ENCODE measurements around the gene HSPB3.
"Not testable (repeated sequence)": the region's sequence is repeated elsewhere in the genome, so short reads cannot be mapped to it uniquely, and the experiment has no call there.

The HSPB3 gene

DNA sequence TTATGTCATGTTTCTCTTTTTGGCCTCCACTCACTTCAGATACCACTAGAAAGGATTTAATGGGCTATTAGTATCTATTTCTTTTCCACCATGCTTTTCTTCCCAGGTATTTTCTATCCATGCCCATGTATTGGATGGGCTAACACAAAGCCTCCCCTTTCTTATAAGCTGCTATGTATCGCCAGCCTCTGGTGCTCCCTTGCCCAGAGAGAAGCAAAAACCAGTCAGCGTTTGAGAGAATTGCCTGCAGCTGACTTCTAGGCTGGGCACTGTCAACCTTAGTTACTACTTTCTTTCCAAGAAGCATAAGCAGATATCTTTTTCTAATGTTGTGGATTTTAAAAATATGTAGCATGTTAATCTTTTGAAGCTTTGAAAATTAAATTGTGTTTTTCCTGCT lies 30.2 kb upstream of the HSPB3 start:
- DNase-seq (ENCODE audit: low spot score): no peak
- no peak overlapping the region for H2BK15ac ChIP-seq (ENCODE audit: low read length)
- no peak overlapping the region for H3K14ac ChIP-seq (ENCODE audit: low read length)
- no peak overlapping the region for H2BK12ac ChIP-seq (ENCODE audit: low read length)
- WGBS, 2 donors (ENCODE audit: extremely low coverage in 2 of 2, insufficient read length in 2 of 2, insufficient replicate concordance in 1 of 2): no CpG with 5 or more reads among the region's 2 CpGs
- no peaks in the 10 kb centered on the region for H3K4me1 ChIP-seq (ENCODE audit: control insufficient read depth in 2 of 2, insufficient read depth in 1 of 2, low read depth in 1 of 2, low read length in 2 of 2)
- no peak overlapping the region for H2BK120ac ChIP-seq (ENCODE audit: low read depth, low read length)
- no peak overlapping the region for H3K27ac ChIP-seq (replicated peaks; ENCODE audit: low read length)
- no peak overlapping the region for H3K4ac ChIP-seq (ENCODE audit: low read length)
- H2AK5ac ChIP-seq (ENCODE audit: low read depth, low read length): no peak overlapping the region
- H2BK5ac ChIP-seq (ENCODE audit: low read length): no peak overlapping the region
- no peak overlapping the region for H4K91ac ChIP-seq (ENCODE audit: low read depth, low read length, poor library complexity)
- no peak overlapping the region for H3K18ac ChIP-seq (ENCODE audit: low read length)
- no peak overlapping the region for H3K4me2 ChIP-seq (ENCODE audit: insufficient read depth, low read length, poor library complexity, severe bottlenecking)
- H3K27me3 ChIP-seq (ENCODE audit: control insufficient read depth in 3 of 3, insufficient read depth in 3 of 3, low read depth in 1 of 3, low read length in 3 of 3): no peaks in the 10 kb centered on the region
- no peak overlapping the region for H2AFZ ChIP-seq (ENCODE audit: low read length)
- no peak overlapping the region for H3K9ac ChIP-seq (ENCODE audit: low read depth, low read length, poor library complexity)
- H3K36me3 ChIP-seq (replicated peaks in 1 of 2; ENCODE audit: control insufficient read depth in 2 of 2, insufficient read depth in 2 of 2, low read length in 2 of 2): no peaks in the 10 kb centered on the region
- H3K4me3 ChIP-seq (ENCODE audit: low read length in 2 of 2): no peak overlapping the region
- H3K23ac ChIP-seq (ENCODE audit: low read depth, low read length, poor library complexity): no peak overlapping the region
- H4K8ac ChIP-seq (ENCODE audit: low read depth, low read length): no peak overlapping the region
- H3K79me1 ChIP-seq (ENCODE audit: low read depth, low read length): no peaks in the 10 kb centered on the region
- H3K9me3 ChIP-seq (replicated peaks in 1 of 2; ENCODE audit: control insufficient read depth in 2 of 2, insufficient read depth in 1 of 2, low read depth in 1 of 2, low read length in 2 of 2): no peaks in the 10 kb centered on the region

DNA sequence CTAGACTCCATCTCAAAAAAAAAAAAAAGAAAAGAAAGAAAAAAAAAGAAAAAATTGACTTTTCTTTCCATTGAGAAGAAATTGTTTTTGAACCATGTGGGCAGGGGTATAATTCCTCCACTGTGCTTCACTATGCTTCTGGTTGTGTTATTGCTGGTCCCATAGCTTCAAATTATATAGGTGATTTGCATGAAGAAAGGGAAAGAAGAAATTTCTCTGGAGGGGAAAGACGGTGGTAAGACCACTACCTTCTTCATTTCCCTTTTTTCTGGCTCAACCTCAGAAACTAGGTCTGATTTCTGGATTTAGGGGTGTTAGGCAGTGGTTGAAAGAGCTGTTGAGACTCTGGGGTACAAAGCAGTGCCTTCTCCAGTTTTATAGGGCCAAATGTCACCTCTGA lies 29.3 kb upstream of the HSPB3 start:
- no peak overlapping the region for H3K9ac ChIP-seq (ENCODE audit: low read depth, low read length, poor library complexity)
- no peak overlapping the region for H2BK120ac ChIP-seq (ENCODE audit: low read depth, low read length)
- H2BK5ac ChIP-seq (ENCODE audit: low read length): no peak overlapping the region
- H2AFZ ChIP-seq (ENCODE audit: low read length): no peak overlapping the region
- no peak overlapping the region for H3K23ac ChIP-seq (ENCODE audit: low read depth, low read length, poor library complexity)
- no peak overlapping the region for H3K4me2 ChIP-seq (ENCODE audit: insufficient read depth, low read length, poor library complexity, severe bottlenecking)
- H3K4me3 ChIP-seq (ENCODE audit: low read length in 2 of 2): no peak overlapping the region
- H4K8ac ChIP-seq (ENCODE audit: low read depth, low read length): no peak overlapping the region
- no peak overlapping the region for H3K14ac ChIP-seq (ENCODE audit: low read length)
- H4K91ac ChIP-seq (ENCODE audit: low read depth, low read length, poor library complexity): no peak overlapping the region
- WGBS, 2 donors (ENCODE audit: extremely low coverage in 2 of 2, insufficient read length in 2 of 2, insufficient replicate concordance in 1 of 2): no CpG with 5 or more reads among the region's 1 CpG
- H3K9me3 ChIP-seq (replicated peaks in 1 of 2; ENCODE audit: control insufficient read depth in 2 of 2, insufficient read depth in 1 of 2, low read depth in 1 of 2, low read length in 2 of 2): no peaks in the 10 kb centered on the region
- no peak for DNase-seq (ENCODE audit: low spot score)
- H3K4ac ChIP-seq (ENCODE audit: low read length): no peak overlapping the region
- no peak overlapping the region for H2AK5ac ChIP-seq (ENCODE audit: low read depth, low read length)
- H3K27ac ChIP-seq (replicated peaks; ENCODE audit: low read length): no peak overlapping the region
- H3K36me3 ChIP-seq (replicated peaks in 1 of 2; ENCODE audit: control insufficient read depth in 2 of 2, insufficient read depth in 2 of 2, low read length in 2 of 2): no peaks in the 10 kb centered on the region
- no peaks in the 10 kb centered on the region for H3K79me1 ChIP-seq (ENCODE audit: low read depth, low read length)
- no peak overlapping the region for H3K18ac ChIP-seq (ENCODE audit: low read length)
- no peaks in the 10 kb centered on the region for H3K27me3 ChIP-seq (ENCODE audit: control insufficient read depth in 3 of 3, insufficient read depth in 3 of 3, low read depth in 1 of 3, low read length in 3 of 3)
- H2BK15ac ChIP-seq (ENCODE audit: low read length): no peak overlapping the region
- no peak overlapping the region for H2BK12ac ChIP-seq (ENCODE audit: low read length)
- no peaks in the 10 kb centered on the region for H3K4me1 ChIP-seq (ENCODE audit: control insufficient read depth in 2 of 2, insufficient read depth in 1 of 2, low read depth in 1 of 2, low read length in 2 of 2)

GRCh38 chr5:54434650-54435049 lies 20.8 kb upstream of the HSPB3 start:
- not testable (repeated sequence) for H4K91ac ChIP-seq (ENCODE audit: low read depth, low read length, poor library complexity); H3K14ac ChIP-seq (ENCODE audit: low read length); H3K4me1 ChIP-seq (ENCODE audit: control insufficient read depth in 2 of 2, insufficient read depth in 1 of 2, low read depth in 1 of 2, low read length in 2 of 2); H3K18ac ChIP-seq (ENCODE audit: low read length); H3K27ac ChIP-seq (replicated peaks; ENCODE audit: low read length); H3K4me2 ChIP-seq (ENCODE audit: insufficient read depth, low read length, poor library complexity, severe bottlenecking); H3K4ac ChIP-seq (ENCODE audit: low read length); H2BK12ac ChIP-seq (ENCODE audit: low read length); H3K79me1 ChIP-seq (ENCODE audit: low read depth, low read length); DNase-seq (ENCODE audit: low spot score); H2AK5ac ChIP-seq (ENCODE audit: low read depth, low read length); H3K9me3 ChIP-seq (replicated peaks in 1 of 2; ENCODE audit: control insufficient read depth in 2 of 2, insufficient read depth in 1 of 2, low read depth in 1 of 2, low read length in 2 of 2); H2BK120ac ChIP-seq (ENCODE audit: low read depth, low read length); H2BK5ac ChIP-seq (ENCODE audit: low read length); H3K36me3 ChIP-seq (replicated peaks in 1 of 2; ENCODE audit: control insufficient read depth in 2 of 2, insufficient read depth in 2 of 2, low read length in 2 of 2); H3K9ac ChIP-seq (ENCODE audit: low read depth, low read length, poor library complexity); H2BK15ac ChIP-seq (ENCODE audit: low read length); H3K4me3 ChIP-seq (ENCODE audit: low read length in 2 of 2); H3K23ac ChIP-seq (ENCODE audit: low read depth, low read length, poor library complexity); H3K27me3 ChIP-seq (ENCODE audit: control insufficient read depth in 3 of 3, insufficient read depth in 3 of 3, low read depth in 1 of 3, low read length in 3 of 3); H4K8ac ChIP-seq (ENCODE audit: low read depth, low read length); H2AFZ ChIP-seq (ENCODE audit: low read length)
- WGBS, 2 donors (ENCODE audit: extremely low coverage in 2 of 2, insufficient read length in 2 of 2, insufficient replicate concordance in 1 of 2): no CpG with 5 or more reads among the region's 2 CpGs

GRCh38 chr5:54438620-54439389 lies 16.7 kb upstream of the HSPB3 start:
- H3K4ac ChIP-seq (ENCODE audit: low read length): no peak overlapping the region
- no CpG with 5 or more reads among the region's 7 CpGs for WGBS, 2 donors (ENCODE audit: extremely low coverage in 2 of 2, insufficient read length in 2 of 2, insufficient replicate concordance in 1 of 2)
- H2BK5ac ChIP-seq (ENCODE audit: low read length): no peak overlapping the region
- no peaks in the 10 kb centered on the region for H3K27me3 ChIP-seq (ENCODE audit: control insufficient read depth in 3 of 3, insufficient read depth in 3 of 3, low read depth in 1 of 3, low read length in 3 of 3)
- no peak overlapping the region for H3K9ac ChIP-seq (ENCODE audit: low read depth, low read length, poor library complexity)
- DNase-seq (ENCODE audit: low spot score): no peak
- no peak overlapping the region for H4K8ac ChIP-seq (ENCODE audit: low read depth, low read length)
- no peak overlapping the region for H3K4me2 ChIP-seq (ENCODE audit: insufficient read depth, low read length, poor library complexity, severe bottlenecking)
- H3K27ac ChIP-seq (replicated peaks; ENCODE audit: low read length): no peak overlapping the region
- no peak overlapping the region for H2AFZ ChIP-seq (ENCODE audit: low read length)
- H2BK15ac ChIP-seq (ENCODE audit: low read length): no peak overlapping the region
- H2AK5ac ChIP-seq (ENCODE audit: low read depth, low read length): no peak overlapping the region
- no peak overlapping the region for H3K18ac ChIP-seq (ENCODE audit: low read length)
- H3K79me1 ChIP-seq (ENCODE audit: low read depth, low read length): no peaks in the 10 kb centered on the region
- H3K9me3 ChIP-seq (replicated peaks in 1 of 2; ENCODE audit: control insufficient read depth in 2 of 2, insufficient read depth in 1 of 2, low read depth in 1 of 2, low read length in 2 of 2): no peaks in the 10 kb centered on the region
- no peak overlapping the region for H3K4me3 ChIP-seq (ENCODE audit: low read length in 2 of 2)
- H2BK120ac ChIP-seq (ENCODE audit: low read depth, low read length): no peak overlapping the region
- H2BK12ac ChIP-seq (ENCODE audit: low read length): no peak overlapping the region
- no peak overlapping the region for H3K23ac ChIP-seq (ENCODE audit: low read depth, low read length, poor library complexity)
- H3K36me3 ChIP-seq (replicated peaks in 1 of 2; ENCODE audit: control insufficient read depth in 2 of 2, insufficient read depth in 2 of 2, low read length in 2 of 2): no peaks in the 10 kb centered on the region
- H3K14ac ChIP-seq (ENCODE audit: low read length): no peak overlapping the region
- no peak overlapping the region for H4K91ac ChIP-seq (ENCODE audit: low read depth, low read length, poor library complexity)
- H3K4me1 ChIP-seq (ENCODE audit: control insufficient read depth in 2 of 2, insufficient read depth in 1 of 2, low read depth in 1 of 2, low read length in 2 of 2): no peaks in the 10 kb centered on the region
